COLO668 (cell line): ENCODE results near the gene FLNA.
"Not testable (repeated sequence)": the region's sequence is repeated elsewhere in the genome, so short reads cannot be mapped to it uniquely, and the experiment has no call there.

Source experiments
- DNase-seq: peaks from one replicate; lab custom pipeline; 2025; ENCODE audit not compliant: unreplicated experiment; lab: John Stamatoyannopoulos, UW

Gene FLNA

DNA sequence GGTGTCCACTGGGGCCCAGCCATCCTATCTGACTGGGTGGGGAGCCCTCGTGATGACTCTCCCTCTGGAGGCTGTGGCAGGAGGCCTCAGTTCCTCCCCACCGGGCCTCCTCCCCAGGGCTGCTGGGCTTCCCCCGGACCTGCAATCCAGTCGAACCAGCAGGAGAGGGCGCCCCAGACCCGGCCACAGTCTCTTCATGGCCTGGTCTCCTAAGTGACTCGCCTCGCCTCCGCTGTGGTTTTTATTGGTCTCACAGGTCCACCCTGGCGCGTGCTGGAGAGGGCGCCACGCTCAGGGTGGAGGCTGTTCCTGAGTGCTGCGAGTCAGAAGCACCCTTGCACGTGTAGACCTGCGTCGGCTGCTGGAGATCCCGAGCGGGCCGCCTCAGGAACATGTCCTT, 30.8 kb downstream of the FLNA start:
- DNase-seq, result not testable (repeated sequence)

DNA sequence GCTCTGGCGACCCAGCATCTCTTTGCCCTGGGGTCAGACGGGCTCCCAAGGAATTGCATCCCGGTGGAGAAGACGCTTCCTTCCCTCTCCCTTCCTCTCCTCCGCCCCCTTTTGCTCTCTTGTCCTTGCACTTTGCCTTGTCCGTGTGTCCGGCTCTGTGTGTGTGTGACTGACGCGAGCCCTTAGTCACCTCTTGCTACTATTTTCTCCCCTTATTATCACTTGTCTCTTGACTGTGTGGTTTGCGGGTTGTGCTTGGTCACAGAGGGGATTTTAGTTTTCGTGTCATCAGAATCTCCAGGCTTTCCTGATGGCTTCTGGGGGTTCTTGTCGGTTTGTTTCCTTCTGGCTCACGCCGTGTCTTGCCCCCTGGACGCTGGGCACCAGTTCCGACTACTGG, 31.4 kb downstream of the FLNA start:
- not testable (repeated sequence) for DNase-seq

DNA sequence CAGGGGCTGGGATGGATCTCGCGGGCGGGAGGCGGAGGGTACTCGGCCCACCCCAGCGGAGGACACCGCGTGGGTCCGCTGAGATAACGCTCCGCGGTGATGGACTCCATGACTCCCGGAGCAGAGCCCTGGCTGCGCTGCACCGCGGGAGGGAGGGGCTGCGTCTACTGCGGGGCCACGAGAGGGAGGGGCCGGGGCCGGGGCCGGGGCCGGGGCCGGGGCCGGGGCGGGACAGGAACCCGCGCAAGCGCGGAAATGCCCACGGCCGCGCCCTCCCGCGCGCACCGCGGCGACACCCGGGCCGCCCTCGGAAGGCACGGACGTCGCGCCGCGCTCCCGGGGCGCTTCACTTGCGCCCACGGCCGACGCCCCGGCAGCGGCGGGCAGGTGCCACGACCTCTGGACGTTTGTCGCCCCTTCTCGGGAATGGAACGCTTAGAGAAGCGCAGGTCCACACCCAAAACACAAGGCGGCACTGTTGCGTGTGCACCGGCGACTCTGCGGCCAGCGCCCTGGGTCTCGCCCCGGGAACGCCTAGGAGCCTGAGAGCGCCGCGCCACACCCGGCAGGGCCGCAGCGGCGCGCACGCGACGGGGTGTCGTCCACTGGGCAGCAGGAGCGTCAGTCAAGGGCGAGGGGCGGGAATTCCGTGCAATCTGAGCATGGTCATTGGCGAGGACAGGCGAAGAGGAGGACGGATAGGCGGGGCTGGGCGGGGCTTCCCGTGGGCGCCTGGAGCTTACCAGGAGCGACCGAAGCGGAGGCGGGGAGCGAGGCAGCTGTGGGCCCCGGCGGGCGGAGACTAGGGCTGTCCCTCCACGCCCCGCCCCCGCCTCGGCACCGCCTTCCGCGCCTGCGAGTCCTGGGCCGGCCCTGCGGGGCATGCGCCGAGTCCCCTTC, 32.8 kb downstream of the FLNA start:
- DNase-seq, result not testable (repeated sequence)

DNA sequence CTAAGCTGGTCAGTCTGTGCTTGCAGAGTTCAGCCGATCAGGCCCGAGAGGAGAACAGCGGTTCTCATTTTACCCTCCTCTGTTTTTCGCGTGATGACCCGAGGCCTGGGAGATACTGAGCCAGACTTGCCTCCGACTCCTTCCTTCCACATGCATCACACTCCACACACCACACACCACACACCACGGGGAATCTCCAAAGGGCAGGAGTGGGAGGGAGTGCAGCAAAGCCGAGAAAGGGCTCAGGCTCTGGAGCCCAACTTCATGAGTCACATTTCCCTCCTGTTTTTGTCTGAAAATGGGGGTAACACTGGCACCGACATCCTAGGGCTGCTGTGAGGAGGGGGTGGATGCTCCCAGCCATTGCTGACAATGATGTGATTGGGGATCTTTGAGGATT, 39.9 kb downstream of the FLNA start:
- no peak for DNase-seq

DNA sequence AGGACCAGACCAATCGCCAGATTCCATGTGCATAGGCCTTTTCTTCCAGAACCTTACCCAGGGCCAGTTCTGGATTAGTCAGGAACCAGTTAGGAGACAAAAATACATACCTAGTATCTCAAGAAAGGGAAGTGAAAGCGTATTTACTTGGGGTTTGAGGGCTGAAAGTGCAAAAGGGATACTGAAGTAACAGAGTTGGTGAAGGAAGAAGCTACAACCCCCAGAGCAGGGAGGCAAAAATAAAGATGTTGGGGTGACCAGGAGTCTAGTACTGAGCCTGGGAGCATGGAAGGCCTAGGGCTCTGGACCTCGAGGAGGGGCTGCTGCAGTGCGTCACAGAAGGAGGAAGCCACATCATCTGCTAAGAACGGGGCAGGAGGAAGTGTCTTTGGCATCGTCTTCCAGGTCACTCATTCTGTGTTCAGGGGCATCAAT, 40.6 kb downstream of the FLNA start:
- DNase-seq, result no peak

DNA sequence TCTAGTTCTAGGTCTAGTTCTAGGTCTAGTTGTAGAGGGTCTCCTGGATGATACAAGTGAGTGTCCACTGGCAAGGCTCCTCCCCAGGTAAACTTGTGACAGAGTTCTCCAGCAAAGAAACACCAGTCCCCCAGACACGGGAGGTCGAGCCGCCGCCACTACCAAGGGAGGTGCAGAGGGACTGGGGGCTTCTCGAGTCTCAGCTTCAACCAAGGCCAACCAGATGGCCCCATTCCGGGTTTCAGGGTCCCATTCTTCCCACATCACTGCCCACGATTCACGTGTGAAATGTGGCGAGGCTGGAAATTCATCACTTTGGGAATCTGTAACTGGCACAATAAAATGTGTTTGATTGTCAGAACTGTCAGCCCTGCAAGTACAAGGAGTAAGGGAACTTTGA, 41.3 kb downstream of the FLNA start:
- no peak for DNase-seq

DNA sequence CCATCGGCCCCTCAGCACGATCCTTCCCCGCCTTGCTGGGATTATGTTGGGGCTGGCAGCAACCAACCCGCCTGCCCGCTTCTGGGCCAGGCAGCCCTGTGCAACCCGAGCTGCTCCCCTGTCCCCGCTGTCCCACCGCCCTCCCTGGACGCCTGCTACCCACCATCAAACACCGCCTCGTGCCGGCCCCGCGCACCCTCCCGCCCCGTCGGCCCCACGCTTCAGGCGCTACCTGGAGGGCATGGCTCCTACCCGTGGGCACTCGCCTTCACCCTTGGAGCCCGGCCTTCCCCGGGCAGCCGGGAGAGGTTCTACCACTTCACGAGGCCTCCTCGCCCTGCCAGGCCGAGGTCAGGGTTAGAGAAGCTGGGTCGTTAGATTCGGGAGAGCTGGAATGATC, 41.9 kb downstream of the FLNA start:
- no peak for DNase-seq

DNA sequence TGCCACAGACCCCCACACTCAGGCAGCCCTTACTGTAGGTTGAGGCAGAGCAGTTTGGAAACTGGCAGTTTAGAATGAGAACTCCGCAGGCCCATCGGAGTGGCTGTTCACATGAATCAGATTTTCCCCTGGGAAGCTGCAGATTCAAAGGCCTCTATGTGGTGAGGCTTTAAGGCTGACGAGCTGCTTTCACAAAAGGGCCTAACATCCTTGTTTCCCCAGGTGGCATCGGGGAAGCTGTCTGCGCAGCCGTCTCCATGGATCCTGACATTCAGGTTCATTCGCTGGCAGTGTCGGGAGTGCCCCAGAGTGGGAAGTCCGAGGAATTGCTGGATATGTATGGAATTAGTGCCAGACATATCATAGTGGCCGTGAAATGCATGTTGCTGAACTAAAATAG, 45.1 kb downstream of the FLNA start:
- peak; percentile 34 for DNase-seq

DNA sequence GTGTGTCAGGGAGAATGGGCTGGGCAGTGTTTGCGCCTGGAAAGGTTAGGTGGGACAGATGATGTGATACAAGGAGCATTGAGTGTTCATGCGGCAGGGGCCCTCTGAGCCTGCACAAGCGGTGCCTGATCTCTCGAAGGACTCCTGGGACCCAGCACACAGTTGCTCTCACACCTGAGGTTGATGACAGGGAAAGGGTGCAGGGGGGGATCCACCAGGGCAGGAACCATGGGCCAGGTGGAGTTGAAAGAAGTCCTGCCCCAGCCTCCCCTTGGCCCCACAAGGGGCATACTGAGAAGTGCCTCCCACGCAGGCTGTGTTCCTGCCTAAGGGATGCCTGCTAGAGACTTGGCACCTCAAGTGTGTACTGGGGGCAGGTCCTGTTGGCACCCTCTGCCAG, 45.8 kb downstream of the FLNA start:
- DNase-seq, result no peak

DNA sequence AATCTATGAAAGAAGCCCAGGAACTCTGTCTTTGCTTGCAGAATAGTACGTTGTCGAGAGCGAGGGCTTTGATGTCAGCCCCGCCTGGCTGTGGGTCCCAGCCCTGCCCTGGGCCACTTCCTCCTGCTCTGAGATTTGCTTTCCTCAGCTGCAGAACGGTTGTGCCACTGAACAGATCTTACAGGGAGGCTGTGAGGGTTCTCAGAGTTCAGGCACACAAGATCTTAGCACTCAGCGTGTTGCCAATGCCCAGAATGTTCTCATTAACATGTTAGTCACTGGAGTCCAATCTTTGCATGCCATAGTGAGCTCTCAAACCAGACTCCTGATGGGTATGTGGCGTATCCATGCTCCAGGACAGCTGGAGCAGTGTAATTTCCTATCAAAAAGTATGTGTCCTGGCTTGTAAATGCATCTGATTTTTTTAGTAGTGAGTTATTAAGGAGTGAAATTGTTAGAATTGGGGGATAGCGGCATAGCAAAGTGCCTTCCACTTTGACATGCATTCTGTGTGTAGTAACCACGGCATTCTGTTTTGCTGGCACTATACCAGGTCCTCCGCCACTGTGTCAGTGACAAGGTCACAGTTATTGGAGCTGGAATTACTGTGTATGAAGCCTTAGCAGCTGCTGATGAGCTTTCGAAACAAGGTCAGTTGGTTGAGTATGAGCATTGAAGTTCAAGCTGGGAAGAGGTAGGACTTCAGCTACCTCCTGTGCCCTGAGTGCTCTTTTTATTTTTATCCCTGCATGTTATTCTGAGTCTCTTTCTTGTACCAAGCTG, 47.2 kb downstream of the FLNA start:
- DNase-seq, result no peak

DNA sequence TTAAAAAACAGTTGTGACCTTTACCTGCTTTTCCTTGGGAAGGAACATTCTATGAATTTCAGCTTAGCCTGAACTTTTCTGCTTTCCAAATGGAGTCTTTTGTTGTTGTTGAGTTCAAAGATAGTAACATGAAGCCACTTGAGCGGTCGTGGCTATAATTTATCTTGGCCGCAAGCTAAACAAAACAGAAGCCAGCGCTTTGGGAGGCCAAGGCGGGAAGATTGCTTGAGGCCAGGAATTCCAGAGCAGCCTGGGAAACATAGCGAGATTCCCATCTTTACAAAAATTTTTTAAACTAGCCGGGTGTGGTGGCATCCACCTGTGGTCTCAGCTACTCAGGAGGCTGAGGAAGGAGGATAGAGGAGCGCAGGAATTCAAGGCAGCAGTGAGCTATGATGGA, 48.9 kb downstream of the FLNA start:
- no peak for DNase-seq

DNA sequence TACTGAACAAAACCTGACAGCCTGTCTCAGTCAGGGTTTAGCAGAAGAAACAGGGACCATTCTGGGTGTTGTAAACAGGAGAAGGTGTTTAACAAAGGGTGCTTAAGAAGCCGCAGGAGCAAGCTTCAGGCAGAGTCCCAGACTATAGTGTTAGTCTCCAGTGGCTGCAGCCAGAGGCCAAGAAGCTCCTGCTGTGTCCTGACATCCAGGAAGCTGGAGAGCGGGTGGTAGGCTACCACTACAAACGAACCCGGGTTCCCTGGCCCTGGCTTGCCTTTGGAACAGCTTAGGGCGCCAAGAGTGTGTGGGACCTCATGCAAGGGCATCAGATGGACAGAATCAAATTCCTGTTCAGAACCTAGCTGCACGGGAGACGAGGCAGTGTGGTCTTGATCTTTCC, 50.9 kb downstream of the FLNA start:
- DNase-seq, result no peak

DNA sequence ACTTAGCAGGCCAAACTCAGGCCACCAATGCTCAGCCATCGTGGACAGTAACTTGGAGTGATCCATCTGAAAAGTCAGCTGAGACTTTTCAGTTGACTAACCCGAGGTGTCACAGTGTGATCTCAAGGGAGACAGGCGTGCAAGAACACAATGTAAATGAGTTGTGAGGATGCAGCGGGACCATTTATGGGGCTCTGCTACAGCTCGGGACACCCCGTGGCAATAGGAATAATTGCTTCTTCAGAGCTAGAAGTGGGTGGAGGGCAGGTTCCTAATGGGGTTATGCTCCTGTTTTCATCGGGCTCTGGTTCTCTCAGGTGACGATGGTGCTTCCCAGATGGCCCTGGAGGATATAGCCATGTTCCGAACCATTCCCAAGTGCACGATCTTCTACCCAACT, 51.5 kb downstream of the FLNA start:
- DNase-seq, result no peak

DNA sequence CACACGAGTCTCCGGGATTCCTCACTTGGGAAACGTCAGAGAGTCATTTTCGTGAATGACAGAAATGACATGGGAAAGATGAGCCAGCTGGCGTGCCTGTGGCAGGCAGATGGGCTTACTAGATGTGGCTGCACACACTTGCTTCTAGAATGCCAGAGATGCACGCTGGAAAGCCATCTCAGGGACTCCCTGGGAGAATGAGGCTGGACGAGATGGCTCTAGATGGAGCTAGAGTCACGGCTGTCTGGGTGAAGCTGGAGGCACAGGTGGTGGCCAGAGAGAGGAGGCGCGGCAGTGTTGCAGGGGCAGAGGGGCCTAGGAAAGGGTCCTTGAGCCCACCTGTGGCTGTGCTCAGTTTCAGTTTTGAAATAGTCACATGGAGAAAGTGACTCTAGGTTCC, 52.8 kb downstream of the FLNA start:
- peak; percentile 20 for DNase-seq

DNA sequence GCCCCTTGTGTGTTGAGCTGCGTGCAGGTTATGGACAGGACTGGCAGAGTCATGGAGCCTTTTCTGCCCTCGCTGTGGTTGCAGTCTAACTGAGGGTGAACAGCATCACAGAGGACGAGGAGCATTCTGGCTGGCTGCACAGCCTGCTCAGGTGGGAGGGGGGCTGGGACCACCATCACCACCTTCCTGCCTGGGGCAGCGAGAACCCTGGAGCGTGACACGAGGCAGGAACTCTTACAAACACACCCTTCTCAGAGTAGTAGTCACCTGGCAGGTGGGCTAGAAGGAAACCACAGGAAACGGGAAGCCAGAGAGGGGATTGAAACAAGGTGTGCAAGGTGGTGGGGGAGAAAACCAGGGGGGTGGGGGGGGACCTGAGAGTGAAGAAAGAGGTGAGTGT, 53.3 kb downstream of the FLNA start:
- DNase-seq, result no peak

DNA sequence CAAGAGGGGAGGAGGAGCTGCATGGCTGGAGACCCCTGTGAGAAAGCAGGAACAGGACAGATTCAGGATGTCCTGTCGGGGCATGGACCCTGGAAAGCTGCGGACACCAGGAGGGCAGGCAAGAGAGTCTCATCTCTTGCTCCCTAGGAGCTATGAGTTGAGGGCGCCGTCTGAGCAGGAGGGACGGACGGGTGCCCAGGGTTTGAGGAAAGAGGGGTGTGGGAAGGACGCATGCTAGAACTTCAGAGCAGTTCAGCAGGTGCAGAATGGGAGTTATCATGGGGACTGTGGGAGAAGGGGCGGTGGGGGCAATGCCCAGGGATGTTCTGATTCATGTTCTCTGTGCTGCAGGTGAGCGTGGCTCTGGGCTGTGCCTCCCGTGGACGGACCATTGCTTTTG, 54.0 kb downstream of the FLNA start:
- DNase-seq, result no peak

DNA sequence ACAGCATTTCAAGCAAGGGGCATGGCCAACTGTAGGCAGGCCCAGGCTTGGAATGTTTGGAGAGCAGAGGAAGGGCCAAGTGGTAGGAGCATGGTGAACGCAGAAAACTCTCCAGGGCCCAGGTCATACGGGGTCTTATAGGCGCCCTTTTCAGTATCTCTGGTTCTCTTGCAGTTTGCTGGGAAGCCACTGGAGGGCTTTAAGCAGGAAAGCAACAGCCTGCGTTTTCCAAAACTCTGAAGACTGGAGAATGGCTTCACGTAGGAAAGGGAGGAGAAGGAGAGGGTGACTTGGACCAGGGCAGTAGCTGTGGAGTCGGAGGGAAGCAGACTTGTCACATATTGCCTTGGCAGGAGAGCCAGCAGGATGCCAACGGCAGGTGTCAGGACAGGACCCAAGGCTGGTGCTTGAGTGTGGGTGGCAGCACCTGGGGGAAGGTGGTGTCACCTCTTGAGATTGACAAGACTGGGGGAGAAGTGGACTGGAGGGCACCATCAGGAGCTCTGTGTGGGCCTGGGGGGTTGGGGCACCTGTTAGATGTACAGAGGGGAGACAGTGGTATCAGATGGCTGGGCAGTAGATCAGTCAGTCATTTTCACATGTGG, 56.9 kb downstream of the FLNA start:
- peak; percentile 22 for DNase-seq

DNA sequence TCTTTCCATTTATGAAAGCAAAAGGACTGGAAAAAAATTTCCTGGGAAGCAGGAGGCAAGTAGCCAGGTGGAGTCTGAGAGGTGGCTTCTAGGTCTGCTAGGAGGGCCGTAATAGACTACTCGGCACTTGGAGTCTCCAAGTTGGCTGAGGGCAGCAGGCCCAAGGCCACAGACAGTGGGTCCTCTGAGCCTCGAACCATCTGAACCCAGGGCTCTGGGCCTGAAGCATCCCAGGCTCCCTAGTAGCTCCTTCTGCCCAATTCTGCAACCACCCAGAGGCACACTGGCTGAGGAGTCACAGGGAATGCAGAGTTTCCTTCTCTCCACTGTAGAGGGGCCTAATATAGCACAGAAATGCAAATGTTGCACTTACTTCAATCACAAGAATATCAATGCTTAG, 59.0 kb downstream of the FLNA start:
- no peak for DNase-seq

DNA sequence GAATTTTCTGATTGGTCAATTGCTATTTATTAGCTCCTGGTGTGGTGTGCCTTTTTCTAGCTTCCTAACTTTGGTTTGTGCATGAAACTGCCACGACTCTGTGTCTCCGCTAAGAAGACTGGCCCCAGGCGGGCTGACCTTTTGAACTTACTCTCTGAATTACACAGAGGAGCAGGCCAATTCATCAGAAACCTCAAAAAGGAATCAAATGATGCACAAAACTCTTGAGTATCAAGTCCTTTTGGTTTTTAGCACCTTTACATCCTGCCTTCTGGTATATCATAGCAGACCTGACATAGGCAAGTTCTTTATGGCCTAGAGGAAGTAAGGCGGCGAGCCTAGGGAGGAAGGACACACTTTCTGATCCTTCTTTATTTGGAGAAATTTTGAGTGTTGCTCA, 61.3 kb downstream of the FLNA start:
- DNase-seq, result no peak

DNA sequence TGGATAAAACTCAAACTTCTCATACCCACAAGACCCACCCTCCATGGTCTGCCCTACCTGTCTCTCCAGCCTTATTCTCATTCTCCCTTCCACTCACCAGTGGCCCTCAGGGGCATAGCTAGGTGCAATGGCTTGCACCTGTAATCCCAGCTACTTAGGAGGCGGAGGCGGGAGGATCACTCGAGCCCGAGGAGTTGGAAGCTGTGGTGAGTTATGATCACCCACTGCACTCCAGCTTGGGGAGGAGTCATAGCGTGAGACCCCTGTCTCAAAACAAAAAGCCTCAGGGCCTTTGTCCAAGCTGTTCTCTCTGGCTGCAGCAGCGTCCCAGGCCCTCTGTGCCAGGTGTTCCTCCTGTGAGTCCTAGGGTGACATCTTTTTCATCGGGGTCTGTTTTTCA, 62.3 kb downstream of the FLNA start:
- no peak for DNase-seq

DNA sequence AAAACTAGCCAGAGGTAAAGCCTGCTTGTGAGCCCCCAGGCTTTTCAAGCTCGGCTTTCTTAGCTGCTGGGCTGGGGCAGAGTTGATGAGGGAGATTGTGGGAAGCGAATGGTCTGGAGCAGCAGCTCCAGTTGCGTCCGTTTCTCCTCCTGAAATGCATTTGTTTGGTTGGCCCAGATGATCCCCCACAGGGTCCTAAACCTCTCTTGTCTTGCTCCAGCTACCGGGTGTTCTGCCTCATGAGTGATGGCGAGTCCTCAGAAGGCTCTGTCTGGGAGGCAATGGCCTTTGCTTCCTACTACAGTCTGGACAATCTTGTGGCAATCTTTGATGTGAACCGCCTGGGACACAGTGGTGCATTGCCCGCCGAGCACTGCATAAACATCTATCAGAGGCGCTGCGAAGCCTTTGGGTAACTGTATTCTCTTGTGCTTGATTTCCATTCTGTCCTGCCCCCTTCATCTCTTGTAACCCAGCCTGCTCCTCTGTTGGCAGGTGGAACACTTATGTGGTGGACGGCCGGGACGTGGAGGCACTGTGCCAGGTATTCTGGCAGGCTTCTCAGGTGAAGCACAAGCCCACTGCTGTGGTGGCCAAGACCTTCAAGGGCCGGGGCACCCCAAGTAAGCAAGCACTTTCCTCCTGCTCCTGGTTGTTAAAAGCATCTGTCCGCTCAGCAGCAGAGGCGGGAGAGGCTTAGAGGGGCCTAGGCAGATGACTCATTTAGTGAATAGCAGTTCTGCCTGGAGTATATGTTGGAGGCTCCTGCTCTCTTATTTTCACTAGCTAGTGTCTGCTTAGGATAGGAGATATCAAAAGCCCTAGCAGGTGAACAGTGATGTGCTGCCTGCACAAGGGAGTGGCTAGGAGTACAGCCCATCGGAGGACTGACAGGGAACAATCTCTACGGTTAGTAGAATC, 63.6 kb downstream of the FLNA start:
- no peak for DNase-seq
